ENCODE results near the gene PARD3. TPM values are rescaled to one million over a fixed set of nuclear protein-coding genes. Genes with fewer than 3 reads are reported as not detected.

The PARD3 gene
- polyA plus RNA-seq, 3 donors: 0.51 TPM; not detected in 2

DNA sequence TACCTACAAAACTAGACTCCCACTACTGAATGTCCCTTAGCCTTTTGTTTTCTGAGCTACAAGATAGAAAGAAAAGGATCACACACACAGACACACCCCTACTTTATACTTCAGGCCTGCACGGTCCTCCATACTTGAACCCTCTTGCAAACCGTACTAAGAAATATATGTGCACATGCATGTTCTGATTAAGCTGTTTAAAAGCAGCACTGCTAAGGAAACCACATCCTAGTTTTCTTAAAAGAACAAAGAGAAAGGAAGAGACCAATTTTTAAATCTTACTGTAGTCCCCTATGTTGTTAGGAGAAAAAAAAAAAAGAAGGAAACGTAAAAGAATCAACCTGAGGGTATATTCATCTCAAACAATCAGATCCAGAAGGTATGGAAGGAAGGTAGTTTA is 501.2 kb downstream of the PARD3 start:
- Histone ChIP-seq H3K4me1 (ENCODE audit: control insufficient read depth in 1 of 2, insufficient read depth in 2 of 2, low read length in 2 of 2) (no peaks in the 10 kb centered on the region), H3K4me3 (replicated peaks in 1 of 3; ENCODE audit: low read depth in 2 of 3, low read length in 3 of 3) (no peak overlapping the region), H3K9me3 (replicated peaks in 1 of 2; ENCODE audit: control insufficient read depth in 1 of 2, insufficient read depth in 1 of 2, low read length in 2 of 2) (no peaks in the 10 kb centered on the region), H3K9ac (ENCODE audit: insufficient read depth, low read length, poor library complexity, severe bottlenecking) (no peak overlapping the region), H3K79me2 (ENCODE audit: insufficient read depth, low read length) (no peaks in the 10 kb centered on the region), H3K36me3 (replicated peaks in 1 of 2; ENCODE audit: control insufficient read depth in 1 of 2, insufficient read depth in 2 of 2, low read length in 2 of 2) (no peaks in the 10 kb centered on the region), H3K27me3 (ENCODE audit: control insufficient read depth in 2 of 2, insufficient read depth in 2 of 2, low read length in 2 of 2) (no peaks in the 10 kb centered on the region), H2AFZ (ENCODE audit: insufficient read depth, low read depth, low read length, poor library complexity, severe bottlenecking) (no peak overlapping the region), H3K27ac (ENCODE audit: low read depth in 1 of 2, low read length in 2 of 2) (no peak overlapping the region), H3K4me2 (replicated peaks; ENCODE audit: extremely low read depth, low read length, poor library complexity, severe bottlenecking) (no peak overlapping the region), H4K20me1 (ENCODE audit: insufficient read depth, low read length) (no peaks in the 10 kb centered on the region)
- DNase-seq: no peak
- Mint-ChIP-seq H3K4me3 (no peak overlapping the region), H3K36me3 (no peaks in the 10 kb centered on the region), H3K27me3 (ENCODE audit: low read depth in 3 of 3) (no peaks in the 10 kb centered on the region), H3K9me3 (peaks cover 0 to 3% (median 1%) of the 10 kb centered on the region in 7 donors), H3K27ac (no peak overlapping the region), H3K4me1 (no peaks in the 10 kb centered on the region)
- no CpG with 5 or more reads among the region's 3 CpGs for WGBS (ENCODE audit: insufficient coverage)
- TF ChIP-seq, protein P1, sequence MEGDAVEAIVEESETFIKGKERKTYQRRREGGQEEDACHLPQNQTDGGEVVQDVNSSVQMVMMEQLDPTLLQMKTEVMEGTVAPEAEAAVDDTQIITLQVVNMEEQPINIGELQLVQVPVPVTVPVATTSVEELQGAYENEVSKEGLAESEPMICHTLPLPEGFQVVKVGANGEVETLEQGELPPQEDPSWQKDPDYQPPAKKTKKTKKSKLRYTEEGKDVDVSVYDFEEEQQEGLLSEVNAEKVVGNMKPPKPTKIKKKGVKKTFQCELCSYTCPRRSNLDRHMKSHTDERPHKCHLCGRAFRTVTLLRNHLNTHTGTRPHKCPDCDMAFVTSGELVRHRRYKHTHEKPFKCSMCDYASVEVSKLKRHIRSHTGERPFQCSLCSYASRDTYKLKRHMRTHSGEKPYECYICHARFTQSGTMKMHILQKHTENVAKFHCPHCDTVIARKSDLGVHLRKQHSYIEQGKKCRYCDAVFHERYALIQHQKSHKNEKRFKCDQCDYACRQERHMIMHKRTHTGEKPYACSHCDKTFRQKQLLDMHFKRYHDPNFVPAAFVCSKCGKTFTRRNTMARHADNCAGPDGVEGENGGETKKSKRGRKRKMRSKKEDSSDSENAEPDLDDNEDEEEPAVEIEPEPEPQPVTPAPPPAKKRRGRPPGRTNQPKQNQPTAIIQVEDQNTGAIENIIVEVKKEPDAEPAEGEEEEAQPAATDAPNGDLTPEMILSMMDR (IDR thresholded peaks at IDR 0.05): no peak
- intact Hi-C loops (cut with micrococcal nuclease): no loop called here

GRCh38 chr10:34313353-34313752 is 501.7 kb downstream of the PARD3 start:
- Histone ChIP-seq H3K4me3 (replicated peaks in 1 of 3; ENCODE audit: low read depth in 2 of 3, low read length in 3 of 3) (no peak overlapping the region), H3K36me3 (replicated peaks in 1 of 2; ENCODE audit: control insufficient read depth in 1 of 2, insufficient read depth in 2 of 2, low read length in 2 of 2) (no peaks in the 10 kb centered on the region), H3K4me2 (replicated peaks; ENCODE audit: extremely low read depth, low read length, poor library complexity, severe bottlenecking) (no peak overlapping the region), H4K20me1 (ENCODE audit: insufficient read depth, low read length) (no peaks in the 10 kb centered on the region), H3K79me2 (ENCODE audit: insufficient read depth, low read length) (no peaks in the 10 kb centered on the region), H3K27me3 (ENCODE audit: control insufficient read depth in 2 of 2, insufficient read depth in 2 of 2, low read length in 2 of 2) (no peaks in the 10 kb centered on the region), H3K4me1 (ENCODE audit: control insufficient read depth in 1 of 2, insufficient read depth in 2 of 2, low read length in 2 of 2) (no peaks in the 10 kb centered on the region), H3K27ac (ENCODE audit: low read depth in 1 of 2, low read length in 2 of 2) (no peak overlapping the region), H3K9me3 (replicated peaks in 1 of 2; ENCODE audit: control insufficient read depth in 1 of 2, insufficient read depth in 1 of 2, low read length in 2 of 2) (no peaks in the 10 kb centered on the region), H2AFZ (ENCODE audit: insufficient read depth, low read depth, low read length, poor library complexity, severe bottlenecking) (no peak overlapping the region), H3K9ac (ENCODE audit: insufficient read depth, low read length, poor library complexity, severe bottlenecking) (no peak overlapping the region)
- no peaks in the 10 kb centered on the region for H3K36me3 Mint-ChIP-seq
- no CpG with 5 or more reads among the region's 1 CpG for WGBS (ENCODE audit: insufficient coverage)
- DNase-seq: no peak
- H3K9me3 Mint-ChIP-seq: peaks cover 0 to 6% (median 2%) of the 10 kb centered on the region in 7 donors
- H3K27ac Mint-ChIP-seq: no peak overlapping the region
- no peaks in the 10 kb centered on the region for H3K27me3 Mint-ChIP-seq (ENCODE audit: low read depth in 3 of 3)
- intact Hi-C loops (cut with micrococcal nuclease): no loop called here
- no peak overlapping the region for H3K4me3 Mint-ChIP-seq
- TF ChIP-seq, protein P1 (IDR thresholded peaks at IDR 0.05): no peak
- no peaks in the 10 kb centered on the region for H3K4me1 Mint-ChIP-seq

Data from CD14-positive monocyte (primary cell).